ENCODE measurements around the gene AMDHD2.

Gene AMDHD2

DNA sequence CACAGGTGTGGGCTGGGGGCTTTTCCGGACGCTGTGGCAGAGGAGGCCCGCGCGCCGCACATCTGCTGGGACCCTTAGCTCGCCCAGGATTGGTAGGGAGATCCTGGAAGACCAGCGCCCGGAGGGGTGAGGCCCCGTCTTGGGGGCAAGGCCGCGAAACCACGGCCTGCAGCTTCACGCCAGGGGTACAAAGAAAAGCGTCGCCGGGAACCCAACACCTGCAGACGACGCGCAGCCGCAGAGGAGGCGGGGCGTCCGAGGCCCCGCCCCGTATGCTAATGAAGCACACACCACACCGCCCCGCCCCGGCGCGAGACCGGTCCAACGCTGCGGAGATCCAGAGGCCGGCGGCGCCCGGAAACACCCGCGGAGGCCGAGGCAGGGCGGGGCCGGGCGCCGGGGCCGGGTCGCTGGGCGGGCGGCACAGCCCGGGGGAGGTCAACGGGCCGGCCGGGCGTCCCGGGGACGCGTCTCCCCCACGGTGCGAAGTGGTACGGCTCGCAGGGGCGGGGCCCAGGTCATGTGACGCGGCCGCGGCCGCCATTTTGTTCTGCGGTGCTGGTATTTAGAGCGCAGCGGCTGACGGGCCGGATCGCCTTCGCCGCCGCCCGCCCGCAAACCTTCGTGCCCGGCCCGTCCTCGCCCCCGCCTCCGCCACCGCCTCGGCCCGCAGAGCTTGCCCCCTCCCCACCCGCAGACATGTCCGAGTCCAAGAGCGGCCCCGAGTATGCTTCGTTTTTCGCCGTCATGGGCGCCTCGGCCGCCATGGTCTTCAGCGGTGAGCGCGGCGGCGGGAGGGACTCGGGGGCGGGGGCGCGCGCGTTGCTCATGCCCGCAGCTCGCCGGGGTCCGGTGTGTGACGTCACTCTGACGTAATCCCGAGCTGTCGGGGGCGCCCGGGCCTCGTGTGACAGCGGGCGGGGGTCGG, 6.5 kb upstream of the AMDHD2 start, which contains the start of gene ATP6V0C (continued):
- TF ChIP-seq ZNF155 (tag by site-specific recombination; IDR thresholded peaks at IDR 0.05) (no peak), KLF16 (tag by site-specific recombination; IDR thresholded peaks at IDR 0.05) (peak; percentile 46; the same call in 1 of the 2 replicates), ZNF585B (tag by site-specific recombination; IDR thresholded peaks at IDR 0.05) (no peak), SP2 (tag by site-specific recombination; IDR thresholded peaks at IDR 0.05) (peak; percentile 53), ZFP3 (tag by site-specific recombination; IDR thresholded peaks at IDR 0.05; ENCODE audit: low read depth) (no peak), OVOL3 (tag by site-specific recombination; IDR thresholded peaks at IDR 0.05) (no peak), ZNF214 (tag by site-specific recombination; IDR thresholded peaks at IDR 0.05; ENCODE audit: borderline replicate concordance) (no peak), ZNF621 (tag by site-specific recombination; IDR thresholded peaks at IDR 0.05) (no peak), IKZF3 (tag by site-specific recombination; IDR thresholded peaks at IDR 0.05) (no peak), ZBTB20 (tag by site-specific recombination; IDR thresholded peaks at IDR 0.05) (peak; percentile 33; the same call in 1 of the 2 replicates), ZNF768 (tag by site-specific recombination; IDR thresholded peaks at IDR 0.05) (no peak), ZNF114 (tag by site-specific recombination; IDR thresholded peaks at IDR 0.05) (no peak), SCRT1 (tag by site-specific recombination; IDR thresholded peaks at IDR 0.05; ENCODE audit: borderline replicate concordance) (no peak)
- TF ChIP-seq, protein P1, sequence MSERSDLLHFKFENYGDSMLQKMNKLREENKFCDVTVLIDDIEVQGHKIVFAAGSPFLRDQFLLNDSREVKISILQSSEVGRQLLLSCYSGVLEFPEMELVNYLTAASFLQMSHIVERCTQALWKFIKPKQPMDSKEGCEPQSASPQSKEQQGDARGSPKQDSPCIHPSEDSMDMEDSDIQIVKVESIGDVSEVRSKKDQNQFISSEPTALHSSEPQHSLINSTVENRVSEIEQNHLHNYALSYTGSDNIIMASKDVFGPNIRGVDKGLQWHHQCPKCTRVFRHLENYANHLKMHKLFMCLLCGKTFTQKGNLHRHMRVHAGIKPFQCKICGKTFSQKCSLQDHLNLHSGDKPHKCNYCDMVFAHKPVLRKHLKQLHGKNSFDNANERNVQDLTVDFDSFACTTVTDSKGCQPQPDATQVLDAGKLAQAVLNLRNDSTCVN (tag by site-specific recombination; optimal IDR thresholded peaks at IDR 0.05), result peak; percentile 96
- TF ChIP-seq, protein P2, sequence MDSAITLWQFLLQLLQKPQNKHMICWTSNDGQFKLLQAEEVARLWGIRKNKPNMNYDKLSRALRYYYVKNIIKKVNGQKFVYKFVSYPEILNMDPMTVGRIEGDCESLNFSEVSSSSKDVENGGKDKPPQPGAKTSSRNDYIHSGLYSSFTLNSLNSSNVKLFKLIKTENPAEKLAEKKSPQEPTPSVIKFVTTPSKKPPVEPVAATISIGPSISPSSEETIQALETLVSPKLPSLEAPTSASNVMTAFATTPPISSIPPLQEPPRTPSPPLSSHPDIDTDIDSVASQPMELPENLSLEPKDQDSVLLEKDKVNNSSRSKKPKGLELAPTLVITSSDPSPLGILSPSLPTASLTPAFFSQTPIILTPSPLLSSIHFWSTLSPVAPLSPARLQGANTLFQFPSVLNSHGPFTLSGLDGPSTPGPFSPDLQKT (IDR thresholded peaks at IDR 0.05; ENCODE audit: borderline replicate concordance, low read depth, low read length), result no peak
- TF ChIP-seq, protein P3, sequence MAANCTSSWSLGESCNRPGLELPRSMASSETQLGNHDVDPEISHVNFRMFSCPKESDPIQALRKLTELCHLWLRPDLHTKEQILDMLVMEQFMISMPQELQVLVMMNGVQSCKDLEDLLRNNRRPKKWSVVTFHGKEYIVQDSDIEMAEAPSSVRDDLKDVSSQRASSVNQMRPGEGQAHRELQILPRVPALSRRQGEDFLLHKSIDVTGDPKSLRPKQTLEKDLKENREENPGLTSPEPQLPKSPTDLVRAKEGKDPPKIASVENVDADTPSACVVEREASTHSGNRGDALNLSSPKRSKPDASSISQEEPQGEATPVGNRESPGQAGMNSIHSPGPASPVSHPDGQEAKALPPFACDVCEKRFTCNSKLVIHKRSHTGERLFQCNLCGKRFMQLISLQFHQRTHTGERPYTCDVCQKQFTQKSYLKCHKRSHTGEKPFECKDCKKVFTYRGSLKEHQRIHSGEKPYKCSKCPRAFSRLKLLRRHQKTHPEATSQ (tag by site-specific recombination; IDR thresholded peaks at IDR 0.05), result 0 out of 2 replicates have a peak, but pooled peaks have one; percentile 49
- TF ChIP-seq, protein P4, sequence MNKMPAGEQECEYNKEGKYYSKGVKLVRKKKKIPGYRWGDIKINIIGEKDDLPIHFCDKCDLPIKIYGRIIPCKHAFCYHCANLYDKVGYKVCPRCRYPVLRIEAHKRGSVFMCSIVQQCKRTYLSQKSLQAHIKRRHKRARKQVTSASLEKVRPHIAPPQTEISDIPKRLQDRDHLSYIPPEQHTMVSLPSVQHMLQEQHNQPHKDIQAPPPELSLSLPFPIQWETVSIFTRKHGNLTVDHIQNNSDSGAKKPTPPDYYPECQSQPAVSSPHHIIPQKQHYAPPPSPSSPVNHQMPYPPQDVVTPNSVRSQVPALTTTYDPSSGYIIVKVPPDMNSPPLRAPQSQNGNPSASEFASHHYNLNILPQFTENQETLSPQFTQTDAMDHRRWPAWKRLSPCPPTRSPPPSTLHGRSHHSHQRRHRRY (tag by site-specific recombination; IDR thresholded peaks at IDR 0.05), result no peak

DNA sequence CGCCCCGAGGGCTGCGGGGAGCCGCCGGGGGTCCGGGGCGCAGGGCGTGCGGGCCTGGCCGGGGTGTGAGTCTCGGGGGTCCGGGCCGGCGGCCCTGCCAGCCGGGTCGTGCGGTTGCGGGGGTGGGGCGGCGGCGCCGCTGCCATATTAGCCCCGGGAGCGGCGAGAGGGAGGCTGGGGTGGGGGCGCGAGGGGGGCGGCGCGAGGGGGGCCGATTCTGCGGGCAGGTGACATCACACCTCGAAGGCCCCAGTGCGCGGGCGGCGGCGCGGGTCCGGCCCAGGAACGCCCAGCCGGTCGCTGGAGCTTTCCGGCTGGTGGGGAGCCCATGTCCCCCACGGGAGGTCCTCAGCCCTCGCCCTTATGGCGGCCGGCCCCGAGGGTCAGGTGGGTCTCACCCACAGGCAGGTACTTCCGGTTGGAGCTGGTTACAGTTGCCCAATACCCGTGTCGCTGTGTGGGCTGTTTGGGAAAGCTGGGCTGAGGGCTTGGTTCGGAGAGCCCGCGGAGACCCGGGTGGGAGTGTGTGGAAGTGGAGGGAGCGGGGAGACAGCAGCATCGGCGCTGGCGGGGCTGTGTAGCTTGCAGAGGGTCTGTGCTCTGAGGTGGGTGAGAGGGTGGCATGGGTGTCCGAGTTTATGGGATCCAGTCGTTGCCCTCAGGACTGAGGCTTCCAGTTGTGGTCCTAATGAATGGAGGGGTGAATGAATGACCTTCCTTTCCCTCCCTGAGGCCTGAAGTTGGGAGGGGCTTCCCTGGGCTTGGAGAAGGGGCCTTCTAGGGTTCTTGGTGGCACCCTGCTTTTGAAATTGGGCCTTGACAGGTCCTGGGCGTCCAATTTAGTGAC, 5.6 kb upstream of the AMDHD2 start:
- POLR2A ChIA-PET, result interaction anchor here (0.6 to 2.0 kb wide), 6 partner anchors 13 to 359 kb away, joined by 5 to 8 read pairs (median 6); partner anchors contain the start of genes PDPK1 and TRAF7
- CTCF ChIA-PET, result interaction anchor here (1.1 to 5.6 kb wide), 2 partner anchors 13 to 412 kb away, joined by 4 to 27 read pairs; no protein-coding TSS in a partner anchor
- no peaks in the 10 kb centered on the region for H3K9me3 ChIP-seq (ENCODE audit: control insufficient read depth, insufficient read depth, low read depth, low read length)
- peak; percentile 24; the same call in 1 of the 2 replicates for TF ChIP-seq GLIS1 (tag by site-specific recombination; IDR thresholded peaks at IDR 0.05)
- no peak for TF ChIP-seq ZNF621 (tag by site-specific recombination; IDR thresholded peaks at IDR 0.05)
- TF ChIP-seq, protein P5, sequence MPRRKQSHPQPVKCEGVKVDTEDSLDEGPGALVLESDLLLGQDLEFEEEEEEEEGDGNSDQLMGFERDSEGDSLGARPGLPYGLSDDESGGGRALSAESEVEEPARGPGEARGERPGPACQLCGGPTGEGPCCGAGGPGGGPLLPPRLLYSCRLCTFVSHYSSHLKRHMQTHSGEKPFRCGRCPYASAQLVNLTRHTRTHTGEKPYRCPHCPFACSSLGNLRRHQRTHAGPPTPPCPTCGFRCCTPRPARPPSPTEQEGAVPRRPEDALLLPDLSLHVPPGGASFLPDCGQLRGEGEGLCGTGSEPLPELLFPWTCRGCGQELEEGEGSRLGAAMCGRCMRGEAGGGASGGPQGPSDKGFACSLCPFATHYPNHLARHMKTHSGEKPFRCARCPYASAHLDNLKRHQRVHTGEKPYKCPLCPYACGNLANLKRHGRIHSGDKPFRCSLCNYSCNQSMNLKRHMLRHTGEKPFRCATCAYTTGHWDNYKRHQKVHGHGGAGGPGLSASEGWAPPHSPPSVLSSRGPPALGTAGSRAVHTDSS (tag by site-specific recombination; IDR thresholded peaks at IDR 0.05), result no peak
- TF ChIP-seq ZXDB (tag by site-specific recombination; IDR thresholded peaks at IDR 0.05), result peak; percentile 77
- TF ChIP-seq, protein P6, sequence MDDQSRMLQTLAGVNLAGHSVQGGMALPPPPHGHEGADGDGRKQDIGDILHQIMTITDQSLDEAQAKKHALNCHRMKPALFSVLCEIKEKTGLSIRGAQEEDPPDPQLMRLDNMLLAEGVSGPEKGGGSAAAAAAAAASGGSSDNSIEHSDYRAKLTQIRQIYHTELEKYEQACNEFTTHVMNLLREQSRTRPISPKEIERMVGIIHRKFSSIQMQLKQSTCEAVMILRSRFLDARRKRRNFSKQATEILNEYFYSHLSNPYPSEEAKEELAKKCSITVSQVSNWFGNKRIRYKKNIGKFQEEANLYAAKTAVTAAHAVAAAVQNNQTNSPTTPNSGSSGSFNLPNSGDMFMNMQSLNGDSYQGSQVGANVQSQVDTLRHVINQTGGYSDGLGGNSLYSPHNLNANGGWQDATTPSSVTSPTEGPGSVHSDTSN (CRISPR knock-in tag; IDR thresholded peaks at IDR 0.05), result no peak
- TF ChIP-seq, protein P7, sequence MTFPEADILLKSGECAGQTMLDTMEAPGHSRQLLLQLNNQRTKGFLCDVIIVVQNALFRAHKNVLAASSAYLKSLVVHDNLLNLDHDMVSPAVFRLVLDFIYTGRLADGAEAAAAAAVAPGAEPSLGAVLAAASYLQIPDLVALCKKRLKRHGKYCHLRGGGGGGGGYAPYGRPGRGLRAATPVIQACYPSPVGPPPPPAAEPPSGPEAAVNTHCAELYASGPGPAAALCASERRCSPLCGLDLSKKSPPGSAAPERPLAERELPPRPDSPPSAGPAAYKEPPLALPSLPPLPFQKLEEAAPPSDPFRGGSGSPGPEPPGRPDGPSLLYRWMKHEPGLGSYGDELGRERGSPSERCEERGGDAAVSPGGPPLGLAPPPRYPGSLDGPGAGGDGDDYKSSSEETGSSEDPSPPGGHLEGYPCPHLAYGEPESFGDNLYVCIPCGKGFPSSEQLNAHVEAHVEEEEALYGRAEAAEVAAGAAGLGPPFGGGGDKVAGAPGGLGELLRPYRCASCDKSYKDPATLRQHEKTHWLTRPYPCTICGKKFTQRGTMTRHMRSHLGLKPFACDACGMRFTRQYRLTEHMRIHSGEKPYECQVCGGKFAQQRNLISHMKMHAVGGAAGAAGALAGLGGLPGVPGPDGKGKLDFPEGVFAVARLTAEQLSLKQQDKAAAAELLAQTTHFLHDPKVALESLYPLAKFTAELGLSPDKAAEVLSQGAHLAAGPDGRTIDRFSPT (tag by site-specific recombination; IDR thresholded peaks at IDR 0.05), result peak; percentile 66; the same call in 1 of the 2 replicates
- no peak for TF ChIP-seq ZNF510 (tag by site-specific recombination; IDR thresholded peaks at IDR 0.05; ENCODE audit: insufficient replicate concordance)

More for the DNA sequence above, 5.6 kb upstream of the AMDHD2 start:
- H3K4me1 ChIP-seq (ENCODE audit: control insufficient read depth, insufficient read depth, low read length), result peaks cover 2% of the 10 kb centered on the region
- peak overlapping the region; percentile 90 for H3K4me3 ChIP-seq (ENCODE audit: low read depth, low read length)
- H3K36me3 ChIP-seq (ENCODE audit: control insufficient read depth in 2 of 2, insufficient read depth in 1 of 2, low read length in 2 of 2), result peaks cover 0 to 30% of the 10 kb centered on the region in 2 experiments; a peak in 1 of 3 replicates
- H3K27ac ChIP-seq (ENCODE audit: extremely low read depth, low read depth, low read length), result peak overlapping the region; percentile 98
